Peyer's patch (tissue), 4 donors: Measurements from ENCODE around the gene MAP4K1.

Source experiments
- POLR2A ChIP-seq, 2 donors: fragments of 450-650 bp; IDR thresholded peaks; one replicate each; pipeline ENCODE4 v1.5.1; 2017; ENCODE audit warnings: antibody characterized with exemption in 2 of 2, mild to moderate bottlenecking in 2 of 2, moderate library complexity in 2 of 2
- TF ChIP-seq, protein P1 (sequence below), 6 experiments: fragments of 450-650 bp in 4 of 6; fragments of 200-600 bp in 2 of 6; sonication (generic) in 1 of 6; IDR thresholded peaks; one replicate each; pipeline ENCODE4 v1.5.1; 2017 to 2019; ENCODE audit warnings: antibody characterized with exemption in 6 of 6, mild to moderate bottlenecking in 3 of 6, moderate library complexity in 1 of 6

GRCh38 chr19:38599722-38600121, 18.0 kb downstream of the MAP4K1 start:
- TF ChIP-seq, protein P1, sequence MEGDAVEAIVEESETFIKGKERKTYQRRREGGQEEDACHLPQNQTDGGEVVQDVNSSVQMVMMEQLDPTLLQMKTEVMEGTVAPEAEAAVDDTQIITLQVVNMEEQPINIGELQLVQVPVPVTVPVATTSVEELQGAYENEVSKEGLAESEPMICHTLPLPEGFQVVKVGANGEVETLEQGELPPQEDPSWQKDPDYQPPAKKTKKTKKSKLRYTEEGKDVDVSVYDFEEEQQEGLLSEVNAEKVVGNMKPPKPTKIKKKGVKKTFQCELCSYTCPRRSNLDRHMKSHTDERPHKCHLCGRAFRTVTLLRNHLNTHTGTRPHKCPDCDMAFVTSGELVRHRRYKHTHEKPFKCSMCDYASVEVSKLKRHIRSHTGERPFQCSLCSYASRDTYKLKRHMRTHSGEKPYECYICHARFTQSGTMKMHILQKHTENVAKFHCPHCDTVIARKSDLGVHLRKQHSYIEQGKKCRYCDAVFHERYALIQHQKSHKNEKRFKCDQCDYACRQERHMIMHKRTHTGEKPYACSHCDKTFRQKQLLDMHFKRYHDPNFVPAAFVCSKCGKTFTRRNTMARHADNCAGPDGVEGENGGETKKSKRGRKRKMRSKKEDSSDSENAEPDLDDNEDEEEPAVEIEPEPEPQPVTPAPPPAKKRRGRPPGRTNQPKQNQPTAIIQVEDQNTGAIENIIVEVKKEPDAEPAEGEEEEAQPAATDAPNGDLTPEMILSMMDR (IDR thresholded peaks at IDR 0.05): no peak
- no peak for TF ChIP-seq POLR2A (IDR thresholded peaks at IDR 0.05)
